ENCODE measurements around the gene LYSMD1.

LYSMD1 gene

DNA sequence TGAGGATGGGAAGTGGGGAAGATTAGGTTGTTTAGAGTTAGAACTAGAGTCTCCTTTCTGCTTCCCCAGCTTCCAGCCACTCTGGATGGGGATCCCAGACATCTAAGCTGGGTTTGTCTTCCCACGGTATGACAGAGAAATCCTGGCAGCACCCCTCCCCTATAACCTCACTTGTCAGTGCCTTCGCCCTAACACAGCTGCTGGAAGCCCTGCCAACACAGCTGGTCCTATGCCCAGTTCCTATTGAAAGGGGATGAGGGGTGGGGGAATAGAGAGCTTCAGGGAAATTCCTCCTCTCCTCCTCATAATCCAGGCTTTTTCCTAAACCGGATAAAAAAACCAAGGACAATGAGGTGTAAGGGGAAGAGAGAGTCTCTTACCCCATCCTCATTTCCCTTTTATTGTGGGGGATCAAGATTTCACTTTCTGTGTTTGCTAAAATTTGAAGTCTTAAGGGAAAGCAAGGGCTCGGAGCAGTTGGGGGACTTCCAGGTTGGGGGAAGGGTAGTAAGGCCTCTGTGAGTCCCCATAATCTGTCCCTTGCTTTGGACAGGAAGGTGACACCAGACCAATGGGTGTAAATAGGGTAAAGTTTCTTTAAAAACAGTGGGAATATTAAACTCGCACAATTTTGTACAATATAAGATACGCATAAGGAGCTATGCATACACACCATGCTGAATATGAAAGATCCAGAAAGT lies 9.5 kb upstream of the LYSMD1 start:
- DNase-seq, result no peak

DNA sequence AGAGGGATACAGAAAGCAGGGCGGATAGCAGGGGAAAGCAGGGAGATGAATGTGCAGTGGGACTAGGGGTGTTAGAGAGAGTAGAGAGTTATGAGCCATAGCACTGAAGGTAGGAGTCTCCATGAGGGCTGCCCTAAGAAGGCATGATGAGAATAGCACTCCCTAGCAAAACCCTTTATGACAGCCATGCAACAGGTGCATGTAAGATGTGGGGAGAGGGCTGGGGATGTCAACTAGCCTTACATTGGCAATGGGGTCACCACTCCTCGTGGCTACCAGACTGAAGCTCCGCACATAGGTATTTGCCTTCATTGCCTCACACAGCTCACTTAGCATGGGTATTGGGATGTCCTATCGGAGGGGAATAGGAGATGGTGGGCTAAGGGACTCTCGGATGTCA lies 5.5 kb upstream of the LYSMD1 start:
- DNase-seq, result no peak

DNA sequence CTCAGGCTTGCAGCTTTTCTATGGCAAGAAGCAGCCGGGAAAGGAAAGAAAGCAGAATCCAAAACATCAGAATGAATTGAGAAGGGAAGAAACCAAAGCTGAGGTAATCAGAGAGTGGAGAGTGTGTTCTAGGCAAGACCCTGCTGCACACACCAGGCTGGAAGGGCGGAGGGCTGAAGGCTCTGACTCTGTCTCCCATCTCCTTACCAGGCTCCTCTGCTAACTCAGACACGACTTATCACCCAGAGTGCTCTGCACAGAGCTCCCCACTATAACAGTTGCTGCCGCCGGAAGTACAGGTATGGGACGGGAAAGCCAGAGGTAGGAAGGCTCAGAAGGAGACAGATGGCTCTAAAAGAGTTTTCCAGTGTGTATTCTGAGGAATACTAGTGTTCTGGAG lies 1.4 kb upstream of the LYSMD1 start:
- no peak for DNase-seq

DNA sequence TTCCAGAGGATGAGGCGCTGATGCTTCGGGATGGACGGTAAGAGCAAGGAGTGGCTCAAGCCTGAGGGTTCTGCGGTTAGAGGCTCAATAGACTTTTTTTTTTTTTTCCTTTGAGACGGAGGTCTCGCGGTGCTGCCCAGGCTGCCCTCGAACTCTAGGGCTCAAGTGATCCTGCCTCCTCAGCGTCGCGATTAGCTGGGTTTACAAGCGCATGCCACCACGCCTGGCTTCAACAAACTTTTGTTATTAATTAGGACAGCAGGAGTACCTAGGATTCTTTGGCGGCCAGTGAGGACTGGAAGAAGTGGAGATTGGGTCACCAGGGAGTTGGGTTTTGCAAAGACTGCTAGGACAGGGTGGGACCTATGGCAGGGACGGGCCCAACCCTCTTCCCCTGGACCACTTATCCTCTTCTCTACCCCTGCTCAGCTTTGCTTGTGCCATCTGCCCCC lies 829 bp upstream of the LYSMD1 start:
- DNase-seq, result no peak

DNA sequence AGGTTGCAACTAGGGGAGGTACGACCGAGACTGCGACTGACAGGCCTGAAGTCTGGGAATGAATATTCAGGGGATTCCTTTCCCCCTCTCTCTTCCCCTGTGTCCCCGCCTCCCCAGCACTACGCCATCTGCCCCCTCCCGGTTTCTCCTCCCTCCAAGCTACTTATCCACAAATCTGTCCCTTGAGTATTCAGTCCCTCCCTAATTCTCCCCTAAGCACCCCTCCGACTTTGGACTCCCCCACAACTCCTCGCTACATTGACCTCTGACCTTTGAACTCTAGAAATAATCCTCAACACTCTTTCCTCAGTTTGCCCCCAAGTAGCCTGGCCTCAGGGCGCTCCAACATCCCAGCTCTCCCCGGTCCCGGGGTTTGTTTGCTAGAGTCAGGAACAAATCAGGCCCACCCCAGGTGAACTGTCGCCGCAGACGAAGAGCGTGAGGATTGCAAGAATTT lies 393 bp downstream of the LYSMD1 start:
- peak; percentile 60 for DNase-seq

DNA sequence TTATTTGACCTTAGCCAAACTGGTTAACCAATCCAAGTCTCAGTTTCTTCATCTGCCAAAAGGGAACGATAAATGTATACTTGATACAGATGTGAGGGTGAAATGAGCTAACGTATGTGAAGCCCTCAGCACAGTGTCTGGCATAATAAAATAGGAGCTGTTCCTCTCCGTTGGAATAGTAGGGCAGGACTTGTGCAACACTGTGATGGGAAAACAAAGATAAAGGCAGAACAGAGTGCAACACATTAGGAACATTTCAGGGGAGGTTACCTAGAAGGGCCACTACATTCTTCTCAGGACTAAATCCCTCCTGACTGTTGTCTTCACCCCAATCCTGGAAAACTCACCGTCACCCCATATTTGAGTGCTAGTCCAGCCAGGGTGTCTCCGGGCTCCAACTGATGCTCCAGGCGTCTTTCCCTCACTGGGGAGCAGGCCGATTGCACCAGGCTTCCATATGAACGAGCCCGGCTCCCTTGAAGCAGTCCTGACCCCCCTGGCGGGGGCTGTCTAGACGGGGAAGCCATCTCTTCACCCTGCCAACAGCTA lies 896 bp downstream of the LYSMD1 start:
- DNase-seq, result no peak

DNA sequence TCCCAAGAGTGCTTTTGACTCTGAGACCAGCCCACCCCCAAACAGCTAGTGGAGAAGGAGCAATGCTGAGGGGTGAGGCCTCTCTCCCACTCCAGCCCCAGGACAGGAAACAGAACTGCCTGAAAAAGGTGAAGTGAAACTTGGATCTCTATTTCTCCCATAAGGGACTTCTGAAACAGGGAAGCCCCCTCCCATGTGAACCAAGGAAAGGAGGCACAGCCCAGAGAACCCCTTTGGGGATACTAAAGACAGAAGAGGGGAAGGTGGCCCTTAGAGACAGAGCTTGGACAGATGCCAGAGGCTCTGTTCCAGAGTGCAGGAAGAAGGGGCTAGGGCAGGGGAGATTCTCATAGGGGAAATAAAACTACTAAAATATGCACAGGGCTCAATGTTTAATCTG lies 6.3 kb downstream of the LYSMD1 start:
- no peak for DNase-seq

DNA sequence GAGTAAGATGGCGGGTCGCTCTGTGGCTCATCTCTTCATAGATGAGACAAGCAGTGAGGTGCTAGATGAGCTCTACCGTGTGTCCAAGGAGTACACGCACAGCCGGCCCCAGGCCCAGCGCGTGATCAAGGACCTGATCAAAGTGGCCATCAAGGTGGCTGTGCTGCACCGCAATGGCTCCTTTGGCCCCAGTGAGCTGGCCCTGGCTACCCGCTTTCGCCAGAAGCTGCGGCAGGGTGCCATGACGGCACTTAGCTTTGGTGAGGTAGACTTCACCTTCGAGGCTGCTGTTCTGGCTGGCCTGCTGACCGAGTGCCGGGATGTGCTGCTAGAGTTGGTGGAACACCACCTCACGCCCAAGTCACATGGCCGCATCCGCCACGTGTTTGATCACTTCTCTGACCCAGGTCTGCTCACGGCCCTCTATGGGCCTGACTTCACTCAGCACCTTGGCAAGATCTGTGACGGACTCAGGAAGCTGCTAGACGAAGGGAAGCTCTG lies 6.9 kb downstream of the LYSMD1 start:
- DNase-seq, result no peak

DNA sequence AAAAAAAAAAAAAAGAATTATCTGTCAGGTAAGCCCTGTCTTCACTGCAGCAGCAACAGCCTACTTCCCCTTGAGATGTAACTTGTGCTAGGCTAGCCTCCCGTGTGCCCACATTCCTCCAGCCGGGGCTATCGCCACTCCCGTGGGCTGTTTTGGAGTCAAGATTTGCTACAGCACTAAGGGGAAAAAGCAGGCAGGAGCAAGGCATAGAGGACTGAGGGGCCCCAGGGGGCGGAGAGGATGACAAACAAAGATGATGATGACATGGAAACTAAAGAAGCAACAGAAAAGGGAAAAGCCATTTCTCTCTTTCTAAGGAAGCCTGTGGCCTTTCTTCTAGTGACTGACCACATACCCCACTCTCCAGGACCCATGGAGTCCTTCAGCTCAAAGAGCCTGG lies 7.4 kb downstream of the LYSMD1 start:
- no peak for DNase-seq

DNA sequence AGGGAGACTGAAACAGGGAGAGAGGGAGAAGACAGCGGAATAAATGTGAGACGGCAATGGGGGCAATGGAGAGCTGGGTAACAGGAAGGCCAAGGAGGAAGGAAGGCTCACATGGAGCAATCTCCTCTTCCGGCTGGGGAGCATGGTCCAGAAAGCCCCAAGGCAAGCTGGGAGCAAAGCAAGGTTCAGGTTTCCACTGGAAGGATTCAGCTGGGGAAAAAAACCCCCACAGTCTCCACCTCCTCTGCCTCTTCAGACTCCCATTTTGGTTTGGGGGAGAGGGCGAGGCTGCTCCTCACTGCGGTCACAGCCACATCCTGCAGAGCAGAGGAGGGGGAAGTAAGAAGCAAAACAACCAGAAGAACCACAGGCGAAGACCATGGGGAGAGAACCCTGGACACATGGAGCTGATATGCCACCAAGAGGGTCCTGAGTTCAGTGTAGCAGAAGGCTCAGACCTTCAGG lies 8.6 kb downstream of the LYSMD1 start:
- DNase-seq, result no peak

DNA sequence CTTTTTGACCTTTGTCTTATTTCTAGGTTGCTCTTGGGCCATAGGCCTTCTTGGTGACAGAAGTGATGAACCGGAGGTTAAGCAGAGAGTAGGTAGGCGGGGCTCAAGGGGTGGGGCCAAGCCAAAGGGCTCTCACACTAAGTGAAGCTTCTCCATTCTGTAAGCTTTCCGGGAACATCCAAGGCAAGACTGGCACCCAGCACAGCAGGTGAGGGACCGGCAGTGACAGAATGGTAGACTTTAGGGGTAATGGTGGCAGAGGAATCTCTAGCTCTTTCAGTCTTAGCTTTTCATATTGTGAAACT lies 9.2 kb downstream of the LYSMD1 start, which contains the start of gene TNFAIP8L2:
TNFAIP8L2 (plus strand) TSS at position 135 of the 305 bp plus-strand sequence. CDS start 2,049 bp downstream, outside the sequence.
- DNase-seq, result no peak

DNA sequence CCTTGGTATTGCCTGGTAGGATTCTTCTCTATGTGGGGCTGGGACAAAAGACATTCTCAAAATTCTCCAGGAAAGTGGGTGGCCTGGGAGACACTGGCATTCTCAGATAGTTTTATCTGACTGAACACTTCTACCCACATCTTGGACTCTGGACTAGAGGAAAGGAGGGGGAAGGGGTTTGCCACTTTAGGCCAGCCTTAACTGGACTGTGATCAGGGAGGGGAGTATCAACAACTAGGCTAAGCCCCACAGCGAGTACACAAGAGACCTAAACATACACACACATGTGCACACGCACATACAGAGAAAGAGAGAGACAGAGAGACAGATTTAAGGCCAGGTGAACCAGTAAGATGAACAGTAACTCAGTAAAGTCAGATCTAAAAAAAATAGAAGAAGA lies 18.0 kb downstream of the LYSMD1 start:
- no peak for DNase-seq

DNA sequence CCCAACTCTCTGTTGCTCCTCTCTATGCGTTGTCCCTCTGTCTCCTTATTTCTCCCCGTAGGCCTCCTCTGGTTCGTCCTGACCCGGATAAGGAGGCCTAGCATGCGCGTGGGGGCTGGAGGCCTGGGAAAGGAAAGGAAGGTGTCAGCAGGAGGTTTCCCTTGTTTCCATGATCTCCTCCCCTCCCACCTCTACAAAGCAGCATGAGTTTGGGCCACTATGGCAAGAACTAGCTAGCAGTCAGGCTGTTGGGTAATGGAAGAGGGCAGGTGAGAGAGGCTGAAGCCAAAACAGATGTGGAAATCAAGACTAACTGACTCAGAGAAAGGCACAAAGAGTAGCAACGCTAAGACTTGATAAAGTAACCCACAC lies 18.6 kb downstream of the LYSMD1 start:
- no peak for DNase-seq

DNA sequence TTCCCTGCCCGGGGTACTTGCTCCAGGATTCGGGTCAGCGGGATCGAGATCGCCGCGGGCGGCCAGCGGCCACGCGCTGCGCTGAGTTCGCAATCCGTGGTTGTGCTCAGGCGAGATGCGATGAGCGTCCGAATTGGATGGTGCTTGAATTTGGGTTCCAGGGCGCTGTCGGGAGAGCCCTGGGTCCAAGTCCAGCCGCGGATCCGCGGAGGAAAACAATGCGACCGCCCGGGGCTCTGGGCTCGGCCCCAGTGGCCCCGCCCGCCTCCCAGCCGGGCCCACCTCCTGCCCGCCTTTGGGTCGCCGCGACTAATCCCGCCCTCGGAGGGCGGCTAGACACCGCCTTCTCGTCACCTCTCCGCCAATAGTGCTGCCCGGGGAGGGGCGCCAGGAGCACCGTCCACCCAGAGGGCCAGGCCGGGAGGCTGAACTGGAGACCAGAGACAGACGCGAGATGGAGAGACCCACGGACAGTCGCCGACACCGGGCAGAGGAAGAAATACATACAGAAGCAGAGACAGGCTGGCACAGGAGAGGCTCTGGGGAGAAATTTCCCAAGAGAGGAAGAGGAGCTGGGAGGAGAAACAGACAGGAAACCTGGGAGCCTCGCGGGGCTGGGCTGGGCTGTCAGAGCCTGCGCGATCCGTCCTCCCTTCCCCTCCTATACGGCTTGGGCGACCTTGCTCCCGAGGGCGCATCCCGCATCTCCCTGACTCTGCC lies 19.1 kb downstream of the LYSMD1 start, which contains the start of gene SEMA6C:
SEMA6C (minus strand) TSS at position 220 of the 720 bp plus-strand sequence. CDS start 4,010 bp downstream, outside the sequence.
- peak; percentile 91 for DNase-seq

DNA sequence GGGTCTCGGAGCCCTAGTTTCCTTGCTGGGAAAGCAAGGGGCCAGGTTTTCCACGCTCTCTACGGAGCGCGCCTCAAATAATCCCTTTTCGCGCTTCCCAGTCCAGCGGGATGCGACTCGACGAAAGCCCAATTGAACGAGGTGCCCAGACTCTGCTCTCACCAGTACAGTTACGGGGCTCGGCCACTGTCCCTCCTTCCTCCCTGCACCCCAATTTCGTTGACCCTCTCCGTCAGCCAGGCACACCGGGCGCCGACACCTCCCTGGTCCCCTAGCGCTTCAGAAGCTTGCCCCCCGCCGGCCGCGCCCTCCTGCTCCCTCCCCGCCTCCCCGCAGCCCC lies 19.7 kb downstream of the LYSMD1 start:
- peak; percentile 28 for DNase-seq

DNA sequence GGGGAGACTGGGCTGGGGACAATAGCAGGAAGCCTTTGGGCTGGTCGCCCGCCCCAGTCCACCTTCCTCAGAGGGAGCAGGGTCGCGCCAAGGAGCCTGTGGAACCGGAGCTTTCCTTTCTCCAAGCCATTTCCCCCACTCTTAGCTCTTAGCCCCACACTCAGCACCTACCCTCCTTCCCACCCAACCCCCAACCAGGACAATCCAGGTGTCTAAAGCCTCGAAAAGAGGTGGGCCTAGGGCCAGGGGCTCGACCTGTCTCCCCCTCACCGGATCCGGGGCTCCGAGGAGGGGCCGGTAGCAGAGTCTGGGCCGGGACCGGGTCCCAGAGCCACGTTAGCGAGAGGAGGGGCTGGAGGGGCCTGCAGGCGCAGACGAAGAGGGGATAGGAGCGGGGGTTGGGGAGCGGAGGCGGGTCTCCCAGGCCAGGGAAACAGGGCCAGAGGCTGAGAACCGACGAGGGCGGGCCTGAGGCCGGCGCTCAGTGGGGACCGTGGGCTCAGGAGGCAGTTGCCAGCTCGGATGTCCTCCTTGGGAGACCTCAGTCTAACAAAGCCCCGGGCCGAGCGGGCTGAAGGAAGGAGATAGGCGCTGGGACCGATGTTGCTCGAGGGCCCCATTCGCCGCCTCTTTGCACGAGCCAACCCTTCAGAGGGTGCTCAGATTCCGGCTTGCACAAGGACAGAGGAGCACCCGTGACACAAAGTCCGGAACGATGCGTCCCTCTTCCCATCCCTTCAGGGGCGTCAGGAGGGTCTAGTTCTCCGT lies 20.2 kb downstream of the LYSMD1 start:
- peak; percentile 25 for DNase-seq

DNA sequence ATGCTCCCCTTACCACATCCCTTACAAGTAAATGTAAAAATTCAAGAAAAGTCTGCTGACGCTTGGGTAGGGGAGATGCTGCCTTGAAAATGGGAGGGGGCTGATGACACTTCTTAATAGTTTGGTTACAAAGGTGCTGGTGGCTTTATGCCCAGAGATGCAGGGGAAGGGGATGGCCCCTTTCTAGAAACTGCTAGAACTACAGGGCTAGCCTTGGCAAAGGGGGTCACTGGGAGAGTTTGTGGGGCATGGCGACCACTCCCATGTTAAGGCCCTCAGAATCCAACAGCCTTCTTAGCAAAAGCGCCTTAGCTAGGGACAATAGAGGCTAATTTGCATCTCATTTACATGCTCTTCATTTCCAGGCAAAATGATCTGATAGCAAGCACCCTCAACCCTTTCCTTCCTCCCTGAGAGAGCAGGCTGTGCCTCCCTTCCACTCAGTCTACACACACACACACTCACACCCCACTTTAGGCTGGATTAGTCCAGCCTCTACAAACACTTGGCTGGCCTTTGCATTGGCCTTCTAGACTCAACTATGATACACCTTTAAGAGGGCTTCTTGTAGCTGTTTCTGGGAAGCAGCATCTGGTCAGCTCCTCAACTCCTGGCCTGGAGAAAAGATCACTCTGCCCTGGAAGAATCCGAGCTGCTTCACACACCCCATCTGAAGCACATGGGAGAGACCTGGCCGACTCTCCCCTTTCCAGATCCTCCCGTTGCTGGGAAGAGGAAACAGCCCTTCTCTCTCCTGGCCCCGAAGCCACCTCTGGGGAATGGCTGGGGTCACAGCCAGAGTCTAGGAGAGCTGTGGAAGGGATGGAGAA lies 21.0 kb downstream of the LYSMD1 start:
- peak; percentile 34 for DNase-seq

DNA sequence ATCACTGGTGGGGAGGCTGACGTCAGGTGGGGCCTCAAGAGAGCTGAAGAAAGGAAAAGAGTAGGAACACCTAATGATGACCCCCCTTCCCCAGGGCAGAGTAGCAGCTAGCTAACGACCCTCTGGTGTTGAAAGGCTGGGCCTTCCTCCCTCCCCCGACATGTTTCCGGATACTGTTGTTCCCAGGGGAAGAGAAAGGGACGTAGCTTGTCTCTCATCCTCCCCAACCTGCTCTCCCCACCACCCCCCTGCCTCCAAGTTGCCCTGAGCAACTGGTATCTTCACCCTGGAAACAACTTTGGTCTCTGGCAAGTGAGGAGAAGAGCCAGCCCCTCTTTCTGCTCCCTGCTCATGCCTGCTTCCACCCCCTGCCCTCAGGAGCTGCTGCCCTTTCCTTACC lies 21.7 kb downstream of the LYSMD1 start:
- DNase-seq, result no peak

DNA sequence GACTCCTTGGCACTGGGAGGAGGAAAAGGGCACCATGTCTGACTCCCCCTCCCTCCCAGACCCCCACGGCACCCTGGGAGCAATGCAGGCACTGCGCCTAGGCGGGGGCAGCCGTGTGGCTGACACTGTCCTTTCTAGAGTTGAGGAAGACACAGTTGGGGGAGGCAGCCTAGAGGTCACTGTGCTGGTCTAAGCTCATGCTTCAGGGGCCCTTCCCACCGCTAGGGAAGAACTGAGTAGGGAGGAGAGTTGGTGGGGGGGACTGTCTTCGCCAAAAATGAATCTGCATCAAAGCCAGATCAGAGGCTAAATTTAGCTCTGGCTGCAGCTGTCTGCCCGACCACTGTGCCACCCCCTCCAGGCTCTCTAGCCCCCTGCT lies 22.7 kb downstream of the LYSMD1 start:
- no peak for DNase-seq

DNA sequence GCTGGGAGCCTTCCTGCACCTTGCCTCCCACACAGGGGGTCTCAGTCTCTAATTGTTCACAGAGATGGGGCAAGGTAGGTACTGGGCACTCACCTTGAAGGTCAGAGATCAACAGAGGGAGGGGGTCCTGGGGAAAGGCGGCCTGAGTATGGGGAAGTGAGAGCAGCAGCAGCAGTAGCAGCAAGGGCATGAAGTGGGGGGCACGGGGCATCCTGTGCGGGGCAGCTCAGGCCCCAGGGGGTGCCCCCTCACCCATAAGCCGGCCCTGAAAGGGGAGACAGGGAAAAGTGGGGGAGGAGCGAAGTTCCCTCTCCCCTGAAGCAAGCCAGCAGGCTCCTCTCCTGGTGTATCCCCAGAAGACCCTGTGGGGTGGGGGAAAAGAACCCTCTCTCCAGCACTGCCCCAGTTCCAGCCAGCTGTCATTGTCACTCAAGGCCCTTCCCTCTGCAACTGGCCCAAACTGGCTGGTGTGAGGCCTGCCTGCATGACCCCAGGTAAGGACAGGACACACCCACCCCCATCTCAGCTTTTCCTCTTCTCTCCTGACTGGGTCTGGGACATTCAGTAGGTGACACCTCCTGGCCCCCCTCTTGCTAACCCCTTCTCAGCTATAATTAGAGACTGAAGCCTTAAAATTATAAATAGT lies 23.2 kb downstream of the LYSMD1 start:
- DNase-seq, result no peak

DNA sequence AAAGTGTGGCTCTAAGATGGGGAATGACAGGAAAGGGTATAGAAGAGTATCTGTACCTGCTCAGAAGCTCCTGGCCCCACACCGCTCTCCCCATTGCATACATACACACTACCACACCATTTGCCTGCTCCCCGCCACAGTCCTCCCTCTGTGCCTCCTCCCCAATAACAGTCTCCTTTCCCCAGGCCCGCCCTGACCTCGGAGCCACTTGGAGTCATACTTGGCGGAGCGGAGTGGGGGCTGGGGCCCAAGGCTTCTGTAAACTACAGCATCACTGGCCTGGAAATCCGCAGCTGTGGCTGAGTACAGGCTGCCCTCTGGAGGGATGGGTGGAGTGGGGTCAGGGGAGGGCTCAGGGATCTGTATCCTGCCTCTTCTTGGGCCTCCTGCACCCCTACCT lies 27.9 kb downstream of the LYSMD1 start:
- no peak for DNase-seq

Data from DMS79 treated with DMSO at 0.1 percent for 48 hours (cell line).